Loucy (cell line): ENCODE measurements around the gene OIT3.

Experiments
- H2AFZ ChIP-seq: fragments of 200-600 bp; sonication (generic); 2 replicates; pipeline ENCODE4 v1.6.0; 2016; ENCODE audit warnings: antibody characterized with exemption, mild to moderate bottlenecking, low read length, moderate library complexity
- H3F3A ChIP-seq: fragments of 200-600 bp; 2 replicates; pipeline ENCODE4 v1.6.0; 2016; ENCODE audit warnings: antibody characterized with exemption, low read depth, mild to moderate bottlenecking
- H3K27me3 ChIP-seq: fragments of 200-600 bp; sonication (generic); 2 replicates; pipeline ENCODE4 v1.6.1; 2014; ENCODE audit warnings: low read length, mild to moderate bottlenecking; ENCODE audit not compliant: insufficient read depth, poor library complexity, severe bottlenecking
- H3K36me3 ChIP-seq: fragments of 200-600 bp; sonication (generic); 2 replicates; pipeline ENCODE4 v1.6.1; 2016; ENCODE audit warnings: low read length; ENCODE audit not compliant: insufficient read depth
- H3K4me1 ChIP-seq: fragments of 200-600 bp; sonication (generic); 2 replicates; pipeline ENCODE4 v1.5.1; 2014; ENCODE audit warnings: low read length, mild to moderate bottlenecking; ENCODE audit not compliant: insufficient read depth, poor library complexity, severe bottlenecking
- H3K4me2 ChIP-seq: fragments of 200-600 bp; sonication (generic); 2 replicates; pipeline ENCODE4 v1.6.0; 2014; ENCODE audit warnings: antibody characterized with exemption, low read length, low read depth, mild to moderate bottlenecking; ENCODE audit not compliant: poor library complexity, severe bottlenecking
- H3K4me3 ChIP-seq: fragments of 200-600 bp; sonication (generic); 2 replicates; pipeline ENCODE4 v1.5.1; 2014; ENCODE audit warnings: low read length, mild to moderate bottlenecking, mixed read lengths; ENCODE audit not compliant: poor library complexity, severe bottlenecking
- H3K79me2 ChIP-seq: fragments of 200-600 bp; sonication (generic); 2 replicates; pipeline ENCODE4 v1.6.1; 2014; ENCODE audit warnings: low read length; ENCODE audit not compliant: insufficient read depth
- H3K9ac ChIP-seq: fragments of 200-600 bp; sonication (generic); 2 replicates; pipeline ENCODE4 v1.6.0; 2014; ENCODE audit warnings: mild to moderate bottlenecking, low read depth, low read length, moderate library complexity; ENCODE audit not compliant: poor library complexity, severe bottlenecking
- H3K9me2 ChIP-seq: fragments of 200-600 bp; sonication (generic); replicated peaks from 2 replicates; pipeline ENCODE4 v1.6.1; 2016; ENCODE audit warnings: low read depth, low read length, mixed read lengths
- H3K9me3 ChIP-seq: fragments of 200-600 bp; sonication (generic); 2 replicates; pipeline ENCODE4 v1.6.1; 2014; ENCODE audit warnings: mild to moderate bottlenecking, antibody characterized with exemption, low read length, low read depth; ENCODE audit not compliant: insufficient read depth
- H4K20me1 ChIP-seq: fragments of 200-600 bp; sonication (generic); 2 replicates; pipeline ENCODE4 v1.6.0; 2014; ENCODE audit warnings: antibody characterized with exemption, low read length, mild to moderate bottlenecking; ENCODE audit not compliant: insufficient read depth, poor library complexity, severe bottlenecking
- EZH2phosphoT487 ChIP-seq: fragments of 200-600 bp; IDR thresholded peaks from 2 replicates; pipeline ENCODE4 v1.6.1; 2018; ENCODE audit warnings: antibody characterized with exemption, mild to moderate bottlenecking, moderate library complexity, borderline replicate concordance
- TF ChIP-seq, protein P1 (sequence below): fragments of 200-600 bp; sonication (generic); conservative IDR thresholded peaks from 2 replicates; pipeline ENCODE4 v1.5.1; 2014; ENCODE audit warnings: mild to moderate bottlenecking, antibody characterized with exemption, low read length

OIT3 gene

DNA sequence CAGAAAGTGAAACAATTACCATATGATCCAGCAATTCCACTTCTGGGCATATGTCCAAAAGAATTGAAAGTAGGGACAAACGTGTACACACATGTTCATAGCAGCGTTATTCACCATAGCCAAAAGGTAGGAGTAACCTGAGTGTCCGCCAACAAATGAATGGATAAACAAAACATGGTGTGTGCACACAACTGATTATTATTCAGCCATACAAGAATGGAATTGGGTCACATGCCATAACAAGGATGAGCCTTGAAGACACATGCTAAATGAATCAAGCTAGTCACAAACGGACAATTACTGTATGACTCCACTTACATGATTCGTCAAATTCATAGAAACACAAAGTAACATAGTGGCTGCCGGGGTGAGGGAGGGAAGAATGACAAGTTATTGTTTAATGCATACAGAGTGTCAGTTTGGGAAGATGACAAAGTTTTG, 4.1 kb upstream of the OIT3 start:
- H3K4me2 ChIP-seq = no peak overlapping the region

DNA sequence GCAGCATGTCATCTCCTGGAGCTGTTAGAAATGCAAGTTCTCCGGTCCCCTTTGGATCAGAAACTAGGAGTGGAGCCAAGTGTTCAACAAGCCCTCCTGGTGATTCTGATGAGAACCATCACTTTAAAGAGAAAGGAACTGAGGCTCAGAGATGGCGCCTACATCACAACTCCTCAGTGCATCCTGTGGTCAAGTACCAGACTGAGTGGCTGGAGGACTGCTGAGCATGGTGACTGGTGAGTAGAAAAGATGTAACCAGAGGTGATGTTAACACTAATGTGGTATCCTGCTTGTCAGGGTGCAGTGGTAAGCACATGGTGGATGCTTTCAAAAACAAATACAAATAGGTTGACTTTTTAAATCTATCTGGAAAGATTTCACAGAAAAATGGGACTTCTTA, 3.5 kb upstream of the OIT3 start:
- H3K9ac ChIP-seq = no peak overlapping the region
- no peak overlapping the region for H3K4me3 ChIP-seq
- no peaks in the 10 kb centered on the region for H3K79me2 ChIP-seq
- H2AFZ ChIP-seq = no peak overlapping the region
- peaks cover 5% of the 10 kb centered on the region; the same call in 1 of the 2 replicates for H3K36me3 ChIP-seq
- peaks cover 8% of the 10 kb centered on the region for H3K4me1 ChIP-seq
- TF ChIP-seq, protein P1, sequence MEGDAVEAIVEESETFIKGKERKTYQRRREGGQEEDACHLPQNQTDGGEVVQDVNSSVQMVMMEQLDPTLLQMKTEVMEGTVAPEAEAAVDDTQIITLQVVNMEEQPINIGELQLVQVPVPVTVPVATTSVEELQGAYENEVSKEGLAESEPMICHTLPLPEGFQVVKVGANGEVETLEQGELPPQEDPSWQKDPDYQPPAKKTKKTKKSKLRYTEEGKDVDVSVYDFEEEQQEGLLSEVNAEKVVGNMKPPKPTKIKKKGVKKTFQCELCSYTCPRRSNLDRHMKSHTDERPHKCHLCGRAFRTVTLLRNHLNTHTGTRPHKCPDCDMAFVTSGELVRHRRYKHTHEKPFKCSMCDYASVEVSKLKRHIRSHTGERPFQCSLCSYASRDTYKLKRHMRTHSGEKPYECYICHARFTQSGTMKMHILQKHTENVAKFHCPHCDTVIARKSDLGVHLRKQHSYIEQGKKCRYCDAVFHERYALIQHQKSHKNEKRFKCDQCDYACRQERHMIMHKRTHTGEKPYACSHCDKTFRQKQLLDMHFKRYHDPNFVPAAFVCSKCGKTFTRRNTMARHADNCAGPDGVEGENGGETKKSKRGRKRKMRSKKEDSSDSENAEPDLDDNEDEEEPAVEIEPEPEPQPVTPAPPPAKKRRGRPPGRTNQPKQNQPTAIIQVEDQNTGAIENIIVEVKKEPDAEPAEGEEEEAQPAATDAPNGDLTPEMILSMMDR = no peak
- TF ChIP-seq EZH2phosphoT487 = no peak
- no peaks in the 10 kb centered on the region for H3K9me3 ChIP-seq
- H3F3A ChIP-seq = no peaks in the 10 kb centered on the region
- no peaks in the 10 kb centered on the region for H4K20me1 ChIP-seq
- H3K9me2 ChIP-seq = no peaks in the 10 kb centered on the region
- H3K27me3 ChIP-seq = no peaks in the 10 kb centered on the region
- no peak overlapping the region for H3K4me2 ChIP-seq

More for the DNA sequence above, 4.1 kb upstream of the OIT3 start:
- H3K9ac ChIP-seq = no peak overlapping the region
- no peak for TF ChIP-seq EZH2phosphoT487
- TF ChIP-seq, protein P1 = no peak
- no peaks in the 10 kb centered on the region for H3K9me2 ChIP-seq
- H2AFZ ChIP-seq = no peak overlapping the region
- H3K9me3 ChIP-seq = no peaks in the 10 kb centered on the region
- no peaks in the 10 kb centered on the region for H3F3A ChIP-seq
- H3K79me2 ChIP-seq = no peaks in the 10 kb centered on the region
- H3K36me3 ChIP-seq = peaks cover 5% of the 10 kb centered on the region; the same call in 1 of the 2 replicates
- H4K20me1 ChIP-seq = no peaks in the 10 kb centered on the region
- H3K4me3 ChIP-seq = no peak overlapping the region
- H3K27me3 ChIP-seq = no peaks in the 10 kb centered on the region
- H3K4me1 ChIP-seq = peaks cover 8% of the 10 kb centered on the region

DNA sequence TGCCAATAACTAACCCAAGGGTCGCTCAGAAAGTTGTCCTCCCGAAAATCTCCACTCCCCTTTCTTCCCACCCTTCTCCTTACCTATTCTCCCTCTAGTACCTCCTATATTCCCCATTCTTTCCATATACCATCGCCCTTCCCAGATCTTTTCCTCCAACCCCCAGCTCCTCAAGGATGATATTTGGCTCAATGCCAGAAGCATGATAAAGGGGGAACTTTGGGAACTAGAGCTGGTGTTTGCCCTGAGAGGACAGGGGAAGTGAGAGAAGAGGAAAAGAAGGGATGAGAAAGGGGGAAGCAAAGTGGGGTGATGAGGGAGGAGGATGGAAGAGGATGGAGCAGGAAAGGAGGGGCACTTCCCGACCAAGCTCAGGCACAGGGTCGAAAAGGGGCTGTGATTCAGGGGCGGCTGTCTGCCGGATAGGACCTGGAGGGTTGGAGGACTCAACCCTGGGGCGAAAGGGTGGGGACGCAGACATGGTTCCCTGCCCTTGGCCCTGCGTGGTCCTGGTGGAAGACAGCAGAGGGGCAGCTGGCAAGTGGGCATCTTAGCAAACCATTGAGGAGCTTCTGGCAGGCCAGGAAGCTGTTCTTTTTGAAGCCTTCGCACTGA, 1.8 kb downstream of the OIT3 start:
- Histone ChIP-seq H3K36me3 (no peaks in the 10 kb centered on the region), H3K9ac (no peak overlapping the region), H4K20me1 (no peaks in the 10 kb centered on the region), H3K9me3 (no peaks in the 10 kb centered on the region), H3K9me2 (no peaks in the 10 kb centered on the region), H3K4me2 (no peak overlapping the region), H2AFZ (no peak overlapping the region), H3K79me2 (no peaks in the 10 kb centered on the region), H3F3A (no peaks in the 10 kb centered on the region), H3K27me3 (no peaks in the 10 kb centered on the region), H3K4me1 (no peaks in the 10 kb centered on the region), H3K4me3 (no peak overlapping the region)
- TF ChIP-seq EZH2phosphoT487 = no peak
- TF ChIP-seq, protein P1 = no peak
